ENCODE data around the gene NR1I2.

NR1I2 gene

GRCh38 chr3:119781330-119782198, at the start of gene NR1I2:
NR1I2 (plus strand) TSS chr3:119782101.
- no peak for DNase-seq

DNA sequence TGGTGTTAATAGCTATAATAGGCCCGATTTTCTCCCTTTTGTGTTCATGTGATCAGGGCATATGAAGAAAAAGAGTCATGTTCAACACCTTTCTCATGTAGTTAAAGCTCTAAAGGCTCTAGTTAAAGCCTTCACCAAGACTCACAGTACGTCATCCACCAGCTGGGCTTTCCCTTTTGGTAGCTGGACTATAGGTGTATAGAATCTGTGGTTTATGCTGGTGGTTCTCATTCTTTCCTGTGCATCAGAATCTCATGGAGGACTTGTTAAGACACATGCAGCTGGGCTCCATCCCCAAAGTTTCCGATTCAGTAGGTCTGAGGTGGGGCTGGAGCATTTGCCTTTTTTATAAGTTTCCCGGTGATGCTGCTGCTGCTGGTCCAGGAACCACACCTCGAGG, 48.1 kb upstream of the NR1I2 start:
- DNase-seq = no peak

DNA sequence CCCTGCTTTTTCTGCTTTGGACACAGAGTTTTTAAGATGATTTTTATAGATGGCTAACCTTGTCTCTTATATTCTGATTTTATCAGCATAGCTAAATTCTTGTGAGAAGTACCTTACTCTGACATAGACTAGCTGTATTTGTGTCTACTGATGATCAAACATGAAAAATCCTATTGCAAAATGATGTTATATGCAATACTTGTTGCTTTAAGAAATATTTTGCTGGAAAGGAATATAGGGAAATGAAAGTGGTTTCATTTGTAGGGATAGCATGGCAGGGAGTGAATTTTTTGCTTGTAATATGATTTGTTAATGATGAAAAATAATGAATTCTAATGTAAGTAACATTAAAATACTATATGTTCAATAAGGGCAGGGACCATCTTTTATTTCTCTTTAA, 43.2 kb upstream of the NR1I2 start:
- no peak for DNase-seq

DNA sequence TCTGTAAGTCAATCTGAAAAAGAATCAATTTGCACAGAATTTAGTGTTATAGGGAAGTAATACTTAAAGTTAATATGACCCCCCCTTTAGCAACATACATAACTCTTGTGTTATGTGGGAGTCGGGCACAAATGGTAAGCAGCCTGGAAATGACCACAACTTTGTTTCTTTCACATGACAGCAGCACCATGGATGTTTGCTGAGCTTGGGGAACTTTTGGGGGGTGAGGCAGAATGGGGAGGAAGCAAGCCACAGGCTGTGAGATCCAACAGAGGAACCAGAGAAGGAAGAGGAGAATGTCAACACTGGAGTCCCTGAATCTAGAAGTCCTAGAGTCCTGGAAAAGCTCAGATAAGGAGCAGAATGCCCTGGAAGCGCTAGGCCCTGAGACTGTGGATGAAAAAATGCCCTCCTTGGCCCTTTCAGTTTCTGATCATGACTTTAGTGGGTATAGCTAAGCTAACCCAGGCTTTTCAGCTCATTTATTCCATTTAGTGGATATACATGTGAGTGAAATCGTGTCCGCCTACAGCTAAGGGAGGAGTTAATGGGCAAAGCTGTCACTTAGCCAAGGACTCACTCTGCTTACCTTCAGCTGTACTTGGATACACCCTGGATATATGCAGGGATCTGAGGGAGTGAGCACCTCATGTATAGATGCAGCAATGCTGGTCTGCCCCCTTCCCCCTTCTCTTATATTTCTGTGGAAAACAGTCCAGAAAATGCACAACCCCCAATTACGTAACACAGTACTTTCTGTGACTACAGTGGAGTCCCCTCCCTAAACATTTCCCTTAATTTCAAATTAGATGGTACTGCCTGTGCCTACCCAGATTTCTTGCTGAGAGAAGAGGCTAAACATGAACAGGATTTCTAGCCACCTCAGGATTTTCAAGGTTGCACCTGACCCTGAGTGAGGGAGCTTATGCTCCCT, 40.0 kb upstream of the NR1I2 start:
- no peak for DNase-seq

DNA sequence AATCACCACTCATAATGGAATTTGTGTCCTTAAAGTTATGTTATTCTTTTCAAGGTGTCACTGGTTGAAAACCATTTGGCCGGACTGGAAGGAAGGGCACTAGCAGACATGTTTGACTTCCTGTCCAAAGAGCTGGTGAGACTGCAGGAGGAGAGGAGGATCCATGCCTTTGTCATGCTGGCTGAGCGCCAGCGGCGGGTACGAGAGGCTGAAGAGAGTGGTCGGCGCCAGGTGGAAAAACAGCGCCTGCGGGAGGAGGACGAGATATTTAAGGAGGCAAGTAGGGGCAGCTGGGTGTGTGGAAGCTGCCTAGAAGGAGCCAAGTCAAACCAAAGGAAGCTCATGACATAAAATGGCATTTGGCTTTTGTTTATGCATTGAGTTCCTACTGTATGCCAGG, 38.0 kb upstream of the NR1I2 start:
- DNase-seq = no peak

- no peak for DNase-seq
Observed at GRCh38 chr3:119745942-119746341, 36.0 kb upstream of the NR1I2 start.

GRCh38 chr3:119746423-119746822, 35.5 kb upstream of the NR1I2 start:
- DNase-seq = no peak

DNA sequence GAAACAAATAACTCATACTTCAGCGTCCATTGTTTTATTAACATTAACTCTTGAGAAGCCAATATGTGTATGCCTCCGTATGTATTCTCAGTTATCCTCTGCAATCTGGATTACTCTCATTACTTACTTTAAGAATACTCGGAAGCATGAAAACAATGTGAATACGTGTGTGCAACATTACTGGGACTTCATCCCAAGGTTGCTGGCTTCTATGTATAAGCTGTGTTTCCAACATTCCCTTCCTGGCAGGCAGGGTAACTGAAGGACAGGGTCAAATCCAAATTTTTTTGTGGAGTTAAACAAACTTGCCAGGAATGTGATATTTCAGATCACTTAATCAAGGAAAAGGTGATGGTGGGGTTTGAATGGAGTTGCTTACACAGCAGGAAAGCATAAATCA, 34.5 kb upstream of the NR1I2 start:
- DNase-seq = no peak

GRCh38 chr3:119748991-119749390, 32.9 kb upstream of the NR1I2 start:
- DNase-seq = no peak

- DNase-seq = no peak
Observed at GRCh38 chr3:119751423-119751822, 30.5 kb upstream of the NR1I2 start.

DNA sequence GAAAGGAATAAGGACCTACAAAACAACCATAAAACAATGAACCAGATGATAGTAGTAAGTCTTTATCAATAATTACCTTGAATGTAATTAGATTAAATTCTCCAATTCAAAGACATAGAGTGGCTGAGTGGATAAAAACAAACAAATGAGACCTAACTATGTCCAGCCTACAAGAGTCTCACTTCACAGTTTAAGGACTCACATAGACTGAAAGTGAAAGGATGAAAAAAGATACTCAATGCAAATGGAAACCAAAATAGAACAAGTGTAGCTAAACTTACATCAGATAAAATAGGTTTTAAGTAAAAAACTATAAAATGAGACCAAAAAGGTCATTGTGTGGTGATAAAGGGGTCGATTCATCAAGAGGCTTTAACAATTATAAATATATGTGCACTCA, 21.9 kb upstream of the NR1I2 start:
- no peak for DNase-seq

- no peak for DNase-seq
Observed at GRCh38 chr3:119762876-119763275, 19.0 kb upstream of the NR1I2 start.

DNA sequence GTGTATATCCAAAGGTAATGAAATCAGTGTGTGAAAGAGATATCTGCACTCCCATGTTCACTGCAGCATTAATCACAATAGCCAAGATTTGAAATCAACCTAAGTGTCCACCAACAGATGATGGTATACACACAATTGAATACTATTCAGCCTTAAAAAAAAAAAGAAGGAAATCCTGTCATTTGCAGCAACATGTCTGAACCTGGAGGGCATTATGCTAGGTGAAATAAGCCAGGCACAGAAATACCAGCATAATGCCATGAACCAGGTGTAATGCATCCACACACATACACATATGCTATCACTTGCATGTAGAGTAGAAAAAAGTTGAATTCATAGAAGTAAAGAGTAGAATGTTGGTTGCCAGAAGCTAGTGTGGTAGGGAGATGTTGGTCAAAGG, 18.4 kb upstream of the NR1I2 start:
- no peak for DNase-seq

GRCh38 chr3:119765239-119765638, 16.7 kb upstream of the NR1I2 start:
- DNase-seq = no peak

DNA sequence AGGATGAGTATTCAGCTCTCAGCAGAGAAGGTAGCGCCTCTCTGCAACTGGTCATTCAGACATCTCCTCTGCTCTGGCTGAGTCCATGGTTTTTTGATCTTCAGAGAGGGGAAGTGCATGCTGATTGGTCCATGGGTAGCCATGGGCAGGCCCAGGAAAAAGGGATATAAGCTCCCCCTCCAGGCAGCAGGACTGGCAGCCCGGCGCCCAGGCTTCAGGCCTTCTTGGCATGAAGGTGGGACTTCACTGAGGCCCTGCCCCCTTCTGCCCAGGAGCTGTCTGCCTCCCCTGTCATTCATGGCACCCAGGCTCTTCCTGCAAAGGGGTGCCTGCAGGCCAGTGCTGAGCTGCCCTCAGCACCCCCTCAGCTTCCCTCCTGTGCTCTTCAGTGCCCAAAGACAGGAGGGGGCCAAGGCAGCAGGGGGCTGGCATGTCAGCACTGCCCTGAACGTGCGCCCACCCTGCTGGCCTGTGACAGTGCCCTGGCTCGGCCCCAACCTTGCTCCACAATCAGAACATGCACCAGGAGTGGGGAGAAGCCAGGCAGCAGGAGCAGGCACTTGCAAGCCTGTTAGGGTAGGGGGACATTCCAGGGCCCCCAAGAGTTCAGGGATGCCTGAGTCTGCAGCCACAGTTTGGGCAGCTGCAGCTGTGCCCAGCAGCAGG, 13.8 kb upstream of the NR1I2 start:
- DNase-seq = no peak

DNA sequence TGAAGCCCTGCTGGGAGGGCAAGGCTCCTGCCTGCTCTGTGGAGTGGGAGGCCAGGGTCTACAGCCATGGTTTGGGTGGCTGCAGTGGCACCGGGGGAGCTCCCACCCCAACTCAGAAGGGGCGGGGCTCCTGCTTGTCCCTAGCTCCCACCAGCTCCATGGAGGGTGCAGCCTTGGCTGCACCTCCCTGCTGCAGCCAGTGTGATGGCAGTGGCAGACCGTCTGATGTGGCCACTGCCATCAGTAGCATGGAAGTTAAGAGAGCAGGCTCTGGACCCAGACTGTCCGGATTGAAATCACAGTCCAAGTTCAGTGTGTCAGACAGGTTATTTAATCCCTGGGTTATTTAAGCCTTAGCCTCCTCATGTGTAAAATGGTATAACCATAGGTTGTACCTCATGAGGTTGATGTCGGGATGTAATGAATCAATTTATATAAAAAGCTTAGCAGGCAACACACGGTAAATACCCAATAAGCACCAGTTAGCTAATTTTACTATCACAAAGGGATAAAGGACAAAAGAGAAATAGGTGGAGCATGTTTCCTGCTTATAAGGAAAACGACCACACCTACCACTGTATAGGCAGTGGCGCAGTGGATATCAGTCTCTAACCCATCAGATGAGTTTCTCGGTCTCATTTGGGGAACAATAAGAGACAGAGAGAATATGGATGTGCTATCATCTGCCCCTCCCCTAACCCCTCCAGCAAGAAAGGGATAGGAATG, 13.1 kb upstream of the NR1I2 start:
- DNase-seq = no peak

DNA sequence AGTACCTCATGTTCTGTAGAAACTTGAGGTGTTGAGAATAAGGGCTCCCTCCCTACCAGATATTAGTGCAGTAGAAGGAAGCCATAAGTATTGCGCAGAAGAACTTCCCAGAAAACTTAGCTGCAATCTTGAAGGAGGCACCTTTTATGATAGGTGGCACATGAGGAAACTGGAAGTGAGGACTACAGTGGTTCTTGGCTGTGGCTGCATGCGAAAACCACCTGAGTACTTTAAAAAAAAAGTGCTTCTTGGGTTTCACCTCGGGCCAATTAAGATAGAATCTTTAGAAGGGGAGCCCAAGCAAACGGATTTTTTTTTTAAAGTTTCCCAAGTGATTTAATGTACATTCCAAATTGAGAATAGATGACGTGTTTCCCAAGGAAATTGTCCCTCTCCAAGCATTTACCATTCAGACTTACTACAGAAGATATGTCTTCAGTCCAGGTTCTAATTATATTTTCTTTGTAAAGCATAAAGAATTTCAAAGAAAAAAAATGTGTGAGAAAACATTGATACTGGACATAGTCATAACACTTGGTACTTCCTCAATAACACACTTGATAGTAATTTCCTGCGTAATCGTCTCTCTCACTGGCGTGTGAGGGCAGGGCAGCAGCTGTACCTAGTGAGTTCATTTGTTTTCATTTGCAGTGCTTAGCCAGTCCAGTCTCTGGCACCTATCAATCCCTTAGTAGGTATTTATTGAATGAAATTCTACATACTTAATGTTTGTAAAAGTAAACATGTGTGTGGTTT, 12.3 kb upstream of the NR1I2 start:
- no peak for DNase-seq

DNA sequence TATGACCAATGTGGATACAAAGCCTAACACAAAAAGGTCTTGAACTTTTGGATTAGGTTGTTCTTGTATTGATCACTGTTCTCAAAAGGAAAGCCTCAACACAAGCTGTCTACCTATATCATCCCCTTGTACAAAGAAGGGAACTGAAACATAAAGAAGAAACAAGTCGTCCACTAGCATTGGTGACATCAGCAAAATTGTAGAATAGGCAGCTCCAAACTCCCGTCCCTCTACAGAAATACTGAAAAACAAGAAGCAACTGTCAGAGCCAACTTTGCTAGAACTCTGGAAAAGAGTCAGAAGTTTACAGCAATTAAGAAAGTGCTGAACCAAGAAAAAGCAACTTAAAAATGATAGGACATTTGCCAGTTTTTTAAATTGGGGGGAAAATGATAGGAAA, 7.5 kb upstream of the NR1I2 start:
- no peak for DNase-seq

DNA sequence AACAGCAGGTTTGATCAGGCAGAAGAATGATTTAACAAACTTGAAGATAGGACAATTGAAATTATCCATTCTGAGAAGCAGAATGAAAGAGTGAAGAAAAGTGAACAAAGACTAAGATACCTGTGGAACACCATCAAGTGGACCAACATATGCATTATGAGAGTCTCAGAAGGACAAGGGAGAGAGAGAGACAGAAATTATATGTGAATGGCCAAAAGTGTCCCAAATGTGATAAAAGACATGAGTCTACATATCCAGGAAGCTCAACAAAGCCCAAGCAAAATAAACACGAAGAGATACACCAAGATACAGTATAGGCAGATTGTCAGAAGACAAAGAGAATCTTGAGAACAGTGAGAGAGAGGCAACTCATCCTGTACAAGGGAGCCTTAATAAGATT, 5.6 kb upstream of the NR1I2 start:
- no peak for DNase-seq

- DNase-seq = no peak
Observed at GRCh38 chr3:119778176-119778575, 3.7 kb upstream of the NR1I2 start.

DNA sequence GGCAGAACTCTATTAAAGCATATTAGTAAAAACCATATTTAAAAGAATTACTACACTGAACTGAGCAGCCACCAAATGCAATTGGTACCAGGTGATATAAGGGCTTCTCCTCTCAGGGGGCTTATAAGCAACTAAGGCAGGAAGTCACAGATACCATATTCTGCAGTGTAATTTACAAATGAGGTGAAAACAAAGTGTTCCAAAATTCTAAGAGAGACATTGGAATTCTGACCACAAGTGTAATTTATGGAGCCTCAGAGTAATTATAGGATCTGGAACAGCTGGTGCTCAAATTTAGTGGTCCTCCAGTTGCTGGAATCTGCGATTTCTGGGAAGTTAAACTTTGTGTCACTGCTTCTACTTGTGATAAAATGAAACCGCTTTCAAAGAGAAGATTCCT, 3.1 kb upstream of the NR1I2 start:
- no peak for DNase-seq
